Lung (tissue), 12 donors: ENCODE data around the gene FBXO4. TPM values are rescaled to one million over a fixed set of nuclear protein-coding genes. Genes with fewer than 3 reads are reported as not detected.
A peak's percentile ranks its signal among the peaks of the same experiment; 100 is the strongest.

ENCODE experiments used
- ATAC-seq: fragments of 200-7000 bp; cut with Tn5 transposase; one replicate; pipeline ENCODE4 v1.9.1; 2020; ENCODE audit warnings: moderate number of reproducible peaks; ENCODE audit not compliant: insufficient read depth, low FRiP score
- DNase-seq, 3 donors: peaks; one replicate each; pipeline ENCODE4 v3.0.0-alpha.2; 2013 to 2017
- H3K27ac ChIP-seq, 2 donors: one replicate each; pipeline ENCODE4 v1.5.1; 2013; ENCODE audit warnings: mild to moderate bottlenecking in 2 of 2, moderate library complexity in 2 of 2, control low read depth in 1 of 2, inconsistent platforms in 1 of 2, low read depth in 1 of 2, low read length in 1 of 2
- H3K27me3 ChIP-seq, 3 donors: one replicate each; pipeline ENCODE4 v1.5.1; 2013; ENCODE audit warnings: low read length in 2 of 3; ENCODE audit not compliant: control insufficient read depth in 3 of 3, insufficient read depth in 3 of 3
- H3K36me3 ChIP-seq, 4 donors: one replicate each; pipeline ENCODE4 v1.5.1; 2013; ENCODE audit warnings: low read length in 4 of 4, mild to moderate bottlenecking in 1 of 4, moderate library complexity in 1 of 4; ENCODE audit not compliant: control insufficient read depth in 4 of 4, insufficient read depth in 4 of 4
- H3K4me1 ChIP-seq, 5 donors: one replicate each; pipeline ENCODE4 v1.5.1; 2013; ENCODE audit warnings: low read length in 5 of 5, mild to moderate bottlenecking in 2 of 5, moderate library complexity in 1 of 5; ENCODE audit not compliant: control insufficient read depth in 5 of 5, insufficient read depth in 5 of 5
- H3K4me3 ChIP-seq: one replicate; pipeline ENCODE4 v1.5.1; 2013; ENCODE audit warnings: mild to moderate bottlenecking, control low read depth, moderate library complexity
- H3K9ac ChIP-seq, 2 donors: one replicate each; pipeline ENCODE4 v1.5.1; 2013; ENCODE audit warnings: low read length in 2 of 2, control low read depth in 1 of 2; ENCODE audit not compliant: insufficient read depth in 1 of 2
- H3K9me3 ChIP-seq, 4 donors: one replicate each; pipeline ENCODE4 v1.5.1; 2013; ENCODE audit warnings: low read length in 3 of 4, mild to moderate bottlenecking in 1 of 4, moderate library complexity in 1 of 4; ENCODE audit not compliant: control insufficient read depth in 4 of 4, insufficient read depth in 3 of 4
- WGBS, 2 donors: extraction: QIAGEN DNeasy Blood & Tissue Kit; methylation state at CpG; one replicate each; pipeline ENCODE4 v1.1.7; 2013; 5-methylcytosine and 5-hydroxymethylcytosine counted together
- polyA plus RNA-seq, 2 donors: library from polyadenylated mRNA; stranded (reverse); fragments of 200-250 nt; gene quantifications; one replicate each; pipeline ENCODE4 v1.2.1, GENCODE V29; 2013
- total RNA-seq, 2 donors: library from RNA; depleted of rRNA in 1 of 2; stranded (reverse); fragments of >200 nt in 1 of 2; gene quantifications; one replicate each; pipeline ENCODE4 v1.2.1, GENCODE V29; 2014 to 2021
- TF ChIP-seq, protein P1 (sequence below): IDR thresholded peaks from 2 replicates; pipeline ENCODE4 v1.5.1; 2012; ENCODE audit warnings: mild to moderate bottlenecking; ENCODE audit errors: control extremely low read depth, extremely low read depth
- donor health status: control.
- donor health status: control.
- donor health status: Bipolar disorder and iron deficiency.
- donor health status: healthy.
- donor health status: DM: yes; HTN: yes; CAD: no.

FBXO4 gene
- total and polyA plus RNA-seq, 4 donors: 7.7 to 19.3 (median 13.7) TPM

DNA sequence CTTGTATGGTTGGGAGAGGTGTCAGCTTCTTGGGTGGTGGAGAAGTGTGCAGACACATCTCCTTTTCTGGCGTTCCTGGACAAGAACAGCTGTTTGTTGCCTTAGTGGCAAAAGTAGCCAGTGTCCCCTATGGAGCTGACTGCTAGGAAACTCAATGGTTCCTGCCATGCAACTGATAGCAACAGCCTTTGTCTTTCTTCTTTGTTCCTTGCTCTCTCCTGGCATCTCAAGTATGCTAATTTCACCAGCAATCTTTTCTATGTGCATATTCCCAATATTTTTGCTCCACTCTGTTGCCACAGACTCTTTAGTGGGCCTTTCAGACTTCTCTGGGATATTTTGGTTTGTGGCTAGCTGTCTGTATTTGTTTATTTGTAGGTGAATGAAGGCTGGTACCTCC, 36.7 kb downstream of the FBXO4 start:
- Histone ChIP-seq H3K4me1 (peaks cover 0 to 4% (median 0%) of the 10 kb centered on the region in 5 donors), H3K27me3 (no peaks in the 10 kb centered on the region), H3K9me3 (peaks cover 0 to 9% (median 7%) of the 10 kb centered on the region in 4 donors), H3K4me3 (no peak overlapping the region), H3K9ac (no peak overlapping the region), H3K36me3 (no peaks in the 10 kb centered on the region), H3K27ac (no peak overlapping the region)
- DNase-seq (no peak), ATAC-seq (no peak)
- TF ChIP-seq, protein P1, sequence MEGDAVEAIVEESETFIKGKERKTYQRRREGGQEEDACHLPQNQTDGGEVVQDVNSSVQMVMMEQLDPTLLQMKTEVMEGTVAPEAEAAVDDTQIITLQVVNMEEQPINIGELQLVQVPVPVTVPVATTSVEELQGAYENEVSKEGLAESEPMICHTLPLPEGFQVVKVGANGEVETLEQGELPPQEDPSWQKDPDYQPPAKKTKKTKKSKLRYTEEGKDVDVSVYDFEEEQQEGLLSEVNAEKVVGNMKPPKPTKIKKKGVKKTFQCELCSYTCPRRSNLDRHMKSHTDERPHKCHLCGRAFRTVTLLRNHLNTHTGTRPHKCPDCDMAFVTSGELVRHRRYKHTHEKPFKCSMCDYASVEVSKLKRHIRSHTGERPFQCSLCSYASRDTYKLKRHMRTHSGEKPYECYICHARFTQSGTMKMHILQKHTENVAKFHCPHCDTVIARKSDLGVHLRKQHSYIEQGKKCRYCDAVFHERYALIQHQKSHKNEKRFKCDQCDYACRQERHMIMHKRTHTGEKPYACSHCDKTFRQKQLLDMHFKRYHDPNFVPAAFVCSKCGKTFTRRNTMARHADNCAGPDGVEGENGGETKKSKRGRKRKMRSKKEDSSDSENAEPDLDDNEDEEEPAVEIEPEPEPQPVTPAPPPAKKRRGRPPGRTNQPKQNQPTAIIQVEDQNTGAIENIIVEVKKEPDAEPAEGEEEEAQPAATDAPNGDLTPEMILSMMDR: no peak
- 82 to 92% methylated on average over 1 of the region's 1 CpG for WGBS, 2 donors

DNA sequence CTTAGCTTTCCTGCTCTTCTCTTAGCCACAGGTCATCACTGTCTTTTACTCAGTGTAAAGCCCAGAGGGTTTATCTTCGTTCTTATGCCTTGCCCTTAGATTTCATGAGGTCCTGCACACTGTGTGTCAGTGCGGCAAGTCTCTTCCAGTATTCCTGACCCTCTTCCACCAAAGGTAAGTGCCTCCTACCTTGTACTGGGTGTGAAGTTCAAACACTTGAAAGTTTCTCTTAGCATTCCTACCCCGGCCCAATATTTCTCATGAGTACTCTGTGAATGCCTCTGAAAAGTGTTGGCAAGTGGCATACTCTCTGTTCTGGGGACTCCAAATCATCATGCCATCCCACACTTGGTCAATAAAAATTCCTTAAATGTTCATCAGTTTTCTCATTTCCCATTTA, 37.4 kb downstream of the FBXO4 start:
- DNase-seq (peak in 1 of 3 donors; percentile 5), ATAC-seq (peak; percentile 41)
- WGBS, 2 donors: 69 to 80% methylated on average over 3 of the region's 3 CpGs
- Histone ChIP-seq H3K36me3 (no peaks in the 10 kb centered on the region), H3K27me3 (no peaks in the 10 kb centered on the region), H3K4me3 (no peak overlapping the region), H3K4me1 (peaks cover 0 to 4% (median 0%) of the 10 kb centered on the region in 5 donors), H3K9ac (no peak overlapping the region), H3K27ac (no peak overlapping the region), H3K9me3 (peaks cover 0 to 9% (median 7%) of the 10 kb centered on the region in 4 donors)
- TF ChIP-seq, protein P1: no peak

DNA sequence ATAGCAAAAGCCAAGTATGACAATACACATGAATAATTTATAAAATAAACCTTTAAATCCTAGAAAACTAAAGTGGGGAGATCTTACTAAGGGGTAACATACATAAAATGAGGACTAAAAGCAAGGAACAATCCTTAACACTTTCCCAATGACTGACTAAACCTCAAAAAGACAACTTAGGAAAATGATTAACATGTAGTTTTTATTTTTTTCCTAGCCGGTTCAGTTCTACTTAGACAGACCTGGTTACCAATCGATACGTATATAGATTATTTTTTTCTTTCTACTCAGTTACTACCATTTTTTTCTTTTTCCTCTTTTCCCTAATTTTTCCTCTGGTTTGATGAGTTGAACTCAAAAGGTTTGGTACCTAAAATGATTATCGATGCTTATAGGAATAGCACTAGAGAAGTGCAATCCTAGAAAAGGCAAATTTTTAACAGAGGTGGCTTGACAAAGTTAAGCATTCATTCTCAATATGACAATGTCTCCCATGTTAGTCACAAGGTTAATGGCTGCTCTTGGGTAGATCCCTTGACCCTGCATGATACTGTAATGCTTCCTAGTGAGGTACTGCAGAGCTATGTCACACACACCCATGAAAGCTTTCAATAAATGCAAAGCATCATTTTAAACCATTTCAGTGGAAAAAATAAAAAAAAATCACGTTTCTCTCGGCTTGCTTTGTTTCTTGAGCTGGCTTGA, 41.5 kb downstream of the FBXO4 start:
- Histone ChIP-seq H3K27ac (no peak overlapping the region), H3K9me3 (peaks cover 0 to 2% (median 2%) of the 10 kb centered on the region in 4 donors), H3K36me3 (no peaks in the 10 kb centered on the region), H3K4me1 (peaks cover 0 to 4% (median 0%) of the 10 kb centered on the region in 5 donors), H3K9ac (no peak overlapping the region), H3K4me3 (no peak overlapping the region), H3K27me3 (no peaks in the 10 kb centered on the region)
- no peak for DNase-seq
- TF ChIP-seq, protein P1: no peak
- WGBS, 2 donors: 79 to 86% methylated on average over 6 of the region's 6 CpGs
- ATAC-seq: no peak
